B cell (primary cell): ENCODE data around the gene PRIM1. TPM values are rescaled to one million over a fixed set of nuclear protein-coding genes. Genes with fewer than 3 reads are reported as not detected.
A peak's percentile ranks its signal among the peaks of the same experiment; 100 is the strongest.

Source experiments
- ATAC-seq: fragments of 200-7000 bp; cut with Tn5 transposase; one replicate; pipeline ENCODE4 v1.10.0; 2021; ENCODE audit warnings: low read depth, mild to moderate bottlenecking, moderate number of reproducible peaks, moderate library complexity
- CTCF ChIA-PET: fragments of 350-600 bp; sonication (Branson Sonifier 250); formaldehyde crosslinking; loops from one replicate; lab custom pipeline; 2021; ENCODE audit warnings: antibody characterized with exemption, inconsistent platforms; lab: Charles Lee
- POLR2A ChIA-PET: fragments of 350-600 bp; sonication (Branson Sonifier 250); formaldehyde crosslinking; loops from one replicate; lab custom pipeline; 2021; ENCODE audit warnings: antibody characterized with exemption; lab: Charles Lee
- DNase-seq: peaks from one replicate; pipeline ENCODE4 v3.0.0; 2013
- H2AFZ ChIP-seq: 2 replicates; pipeline ENCODE4 v1.6.1; 2012; ENCODE audit warnings: mild to moderate bottlenecking, low read depth, low read length; ENCODE audit not compliant: insufficient read depth, poor library complexity, severe bottlenecking
- H3K27ac ChIP-seq, 2 donors: 1 replicate in 1 of 2; 2 replicates in 1 of 2; pipeline ENCODE4 v1.5.1; 2012 to 2013; ENCODE audit warnings: low read length in 2 of 2, mild to moderate bottlenecking in 2 of 2, moderate library complexity in 1 of 2
- H3K27me3 ChIP-seq, 4 experiments: fragments of 200-600 bp in 1 of 4; sonication (generic) in 1 of 4; replicated peaks in 1 of 4; 1 replicate in 2 of 4; 2 replicates in 2 of 4; pipeline versions ENCODE4 v1.6.1 to v1.7.0; 2013 to 2016; ENCODE audit warnings: low read length in 3 of 4, mild to moderate bottlenecking in 2 of 4, mixed read lengths in 1 of 4, moderate library complexity in 1 of 4; ENCODE audit not compliant: insufficient read depth in 4 of 4, control insufficient read depth in 3 of 4; ENCODE audit errors: control extremely low read depth in 1 of 4
- H3K36me3 ChIP-seq, 2 experiments: replicated peaks in 1 of 2; 1 replicate in 1 of 2; 2 replicates in 1 of 2; pipeline versions ENCODE4 v1.6.1 to v1.7.1; 2013; ENCODE audit warnings: low read length in 1 of 2; ENCODE audit not compliant: insufficient read depth in 2 of 2, control insufficient read depth in 1 of 2; ENCODE audit errors: control extremely low read depth in 1 of 2, extremely low read depth in 1 of 2
- H3K4me1 ChIP-seq, 2 donors: fragments of 200-600 bp in 1 of 2; sonication (generic) in 1 of 2; 1 replicate in 1 of 2; 2 replicates in 1 of 2; pipeline versions ENCODE4 v1.5.1 to v1.6.1; 2013 to 2017; ENCODE audit warnings: low read length in 2 of 2; ENCODE audit not compliant: control insufficient read depth in 2 of 2, insufficient read depth in 2 of 2
- H3K4me2 ChIP-seq: replicated peaks from 2 replicates; pipeline ENCODE3; 2012; ENCODE audit warnings: mild to moderate bottlenecking, low read depth, low read length; ENCODE audit not compliant: poor library complexity, severe bottlenecking
- H3K4me3 ChIP-seq, 5 experiments: fragments of 200-600 bp in 1 of 5; sonication (generic) in 1 of 5; 1 replicate in 3 of 5; 2 replicates in 2 of 5; pipeline versions ENCODE4 v1.5.1 to v1.7.0; 2011 to 2016; ENCODE audit warnings: low read length in 4 of 5, mild to moderate bottlenecking in 4 of 5, low read depth in 2 of 5, control low read depth in 1 of 5, moderate library complexity in 1 of 5; ENCODE audit not compliant: insufficient read depth in 1 of 5; ENCODE audit errors: control extremely low read depth in 1 of 5, extremely low read depth in 1 of 5
- H3K79me2 ChIP-seq: fragments of 200-600 bp; sonication (generic); one replicate; pipeline ENCODE4 v1.6.0; 2016; ENCODE audit warnings: low read length; ENCODE audit not compliant: control insufficient read depth, insufficient read depth
- H3K9ac ChIP-seq: fragments of 200-600 bp; sonication (generic); 2 replicates; pipeline ENCODE4 v1.6.1; 2017; ENCODE audit warnings: mild to moderate bottlenecking, low read length, moderate library complexity
- H3K9me3 ChIP-seq, 3 donors: one replicate each; pipeline versions ENCODE4 v1.6.1 to v1.7.1; 2013; ENCODE audit warnings: low read length in 2 of 3; ENCODE audit not compliant: control insufficient read depth in 2 of 3, insufficient read depth in 1 of 3; ENCODE audit errors: control extremely low read depth in 1 of 3
- H4K20me1 ChIP-seq: 2 replicates; pipeline ENCODE4 v1.6.0; 2012; ENCODE audit warnings: mild to moderate bottlenecking, low read length; ENCODE audit not compliant: insufficient read depth, control insufficient read depth, poor library complexity, severe bottlenecking
- H3K27ac Mint-ChIP-seq: one replicate; pipeline ENCODE4 v1.8.0; 2021; ENCODE audit warnings: mixed read lengths
- H3K27me3 Mint-ChIP-seq: one replicate; pipeline ENCODE4 v1.8.0; 2021; ENCODE audit warnings: mixed read lengths
- H3K4me1 Mint-ChIP-seq: one replicate; pipeline ENCODE4 v1.8.0; 2021; ENCODE audit warnings: mixed read lengths
- H3K4me3 Mint-ChIP-seq: one replicate; pipeline ENCODE4 v1.8.0; 2021; ENCODE audit warnings: mixed read lengths
- H3K9me3 Mint-ChIP-seq: one replicate; pipeline ENCODE4 v1.8.0; 2022; ENCODE audit warnings: mixed read lengths; ENCODE audit not compliant: insufficient read depth
- CTCF ChIP-seq: fragments of 200-600 bp; IDR thresholded peaks from one replicate; pipeline ENCODE4 v1.8.0; 2022; ENCODE audit warnings: antibody characterized with exemption, mild to moderate bottlenecking
- EZH2 ChIP-seq: IDR thresholded peaks from 2 replicates; pipeline ENCODE4 v1.6.1; 2012; ENCODE audit warnings: borderline replicate concordance, low read depth, mild to moderate bottlenecking, moderate library complexity, low read length; ENCODE audit not compliant: insufficient read depth, poor library complexity, severe bottlenecking
- WGBS: methylation state at CpG from one replicate; pipeline ENCODE4 v1.1.5; 2013; ENCODE audit warnings: missing lambda C conversion rate; ENCODE audit not compliant: insufficient coverage; 5-methylcytosine and 5-hydroxymethylcytosine counted together
- intact Hi-C: fragments of 100-400 bp; cut with micrococcal nuclease; formaldehyde crosslinking; loops from one replicate; pipeline ENCODE4 v1.10.0; 2022
- polyA plus RNA-seq: library from polyadenylated mRNA; depleted of rRNA; stranded (reverse); fragments of >200 nt; gene quantifications from 2 replicates; pipeline ENCODE4 v1.2.3, GENCODE V29; 2012
- total RNA-seq, 2 donors: library from RNA; stranded (reverse); fragments of 120-200 nt in 1 of 2; gene quantifications; 1 replicate in 1 of 2; 2 replicates in 1 of 2; pipeline versions ENCODE4 v1.2.3 to v1.2.4, GENCODE V29; 2013 to 2022

Gene PRIM1
- total and polyA plus RNA-seq, 2 donors (not counting 1 experiment from before 2014, with no cell fraction given), result 16.9 to 25.4 TPM

GRCh38 chr12:56723352-56723751, 28.8 kb downstream of the PRIM1 start:
- ATAC-seq (no peak), DNase-seq (no peak)
- Mint-ChIP-seq H3K27ac (no peak overlapping the region), H3K9me3 (no peaks in the 10 kb centered on the region), H3K4me1 (peaks cover 75% of the 10 kb centered on the region), H3K4me3 (peak overlapping the region; percentile 95), H3K27me3 (no peaks in the 10 kb centered on the region)
- WGBS, result no CpG with 5 or more reads among the region's 3 CpGs
- H3K27me3 ChIP-seq, result no peaks in the 10 kb centered on the region
- ChIA-PET POLR2A (interaction anchor here (0.6 to 1.2 kb wide), 3 partner anchors 35 to 736 kb away, joined by 3 to 6 read pairs (median 4); partner anchors contain the start of genes GLI1 and PTGES3), CTCF (interaction anchor here (1.5 to 1.6 kb wide), 2 partner anchors 209 to 263 kb away, joined by 3 to 5 read pairs; no protein-coding TSS in a partner anchor)
- peaks cover 51% of the 10 kb centered on the region for H4K20me1 ChIP-seq
- H3K4me2 ChIP-seq, result peak overlapping the region; percentile 76
- peaks cover 64 to 67% of the 10 kb centered on the region in 2 donors for H3K4me1 ChIP-seq
- peaks cover 75% of the 10 kb centered on the region for H3K79me2 ChIP-seq
- TF ChIP-seq CTCF, result no peak
- peak overlapping the region; percentile 83 for H3K9ac ChIP-seq
- peak overlapping the region in 1 of 5 experiments; percentile 79 for H3K4me3 ChIP-seq
- intact Hi-C loops, result no loop called here
- H3K36me3 ChIP-seq, result peaks cover 2 to 41% of the 10 kb centered on the region in 2 experiments
- peak overlapping the region in 1 of 2 donors; percentile 92 for H3K27ac ChIP-seq
- no peaks in the 10 kb centered on the region for H3K9me3 ChIP-seq
- H2AFZ ChIP-seq, result no peak overlapping the region

- no peaks in the 10 kb centered on the region for H3K9me3 Mint-ChIP-seq
- no peak for ATAC-seq
- H3K4me1 ChIP-seq, result peaks cover 64 to 72% of the 10 kb centered on the region in 2 donors
These were observed 29.3 kb downstream of the PRIM1 start for GRCh38 chr12:56722832-56723231.

More at GRCh38 chr12:56722832-56723231, 29.3 kb downstream of the PRIM1 start:
- CTCF ChIA-PET, result interaction anchor here (1.5 to 1.6 kb wide), 2 partner anchors 208 to 263 kb away, joined by 3 to 5 read pairs; no protein-coding TSS in a partner anchor
- POLR2A ChIA-PET, result interaction anchor here (0.6 to 1.2 kb wide), 2 partner anchors 36 to 737 kb away, joined by 3 to 6 read pairs; partner anchors contain the start of gene GLI1
- Mint-ChIP-seq H3K27me3 (no peaks in the 10 kb centered on the region), H3K4me1 (peaks cover 75% of the 10 kb centered on the region), H3K27ac (peak overlapping the region; percentile 42), H3K4me3 (peak overlapping the region; percentile 95)
- no peak for DNase-seq
- Histone ChIP-seq H3K4me2 (peak overlapping the region; percentile 76), H3K9ac (peak overlapping the region; percentile 83), H3K27me3 (no peaks in the 10 kb centered on the region), H3K27ac (peak overlapping the region in 1 of 2 donors; percentile 92), H2AFZ (no peak overlapping the region), H3K9me3 (no peaks in the 10 kb centered on the region), H3K4me3 (no peak overlapping the region), H3K36me3 (peaks cover 2 to 41% of the 10 kb centered on the region in 2 experiments), H3K79me2 (peaks cover 78% of the 10 kb centered on the region), H4K20me1 (peaks cover 56% of the 10 kb centered on the region)
- WGBS, result no CpG with 5 or more reads among the region's 4 CpGs
- TF ChIP-seq EZH2 (no peak), CTCF (no peak)
- intact Hi-C loops, result no loop called here
